Caki2 (cell line): ENCODE results near the gene SMG6. TPM values are rescaled to one million over a fixed set of nuclear protein-coding genes. Genes with fewer than 3 reads are reported as not detected.
"Not testable (repeated sequence)": the region's sequence is repeated elsewhere in the genome, so short reads cannot be mapped to it uniquely, and the experiment has no call there.

ENCODE experiments used
- DNase-seq: peaks from one replicate; pipeline ENCODE4 v3.0.0-alpha.2; 2015; ENCODE audit warnings: low read depth
- in situ Hi-C: cut with HindIII; loops from 2 replicates; pipeline ENCODE4 v1.10.0; 2016; ENCODE audit warnings: low sequenced_read_pairs, low pct_unique_long_range_greater_than_20kb, mixed read lengths
- total RNA-seq: library from RNA; depleted of rRNA; stranded (reverse); fragments of >200 nt; shearing (Covaris generic); gene quantifications from 2 replicates; pipeline ENCODE4 v1.2.3, GENCODE V29; 2014; ENCODE audit warnings: low replicate concordance

The SMG6 gene
- total RNA-seq, 1 experiment from 2014 or later, result 5.8 TPM

DNA sequence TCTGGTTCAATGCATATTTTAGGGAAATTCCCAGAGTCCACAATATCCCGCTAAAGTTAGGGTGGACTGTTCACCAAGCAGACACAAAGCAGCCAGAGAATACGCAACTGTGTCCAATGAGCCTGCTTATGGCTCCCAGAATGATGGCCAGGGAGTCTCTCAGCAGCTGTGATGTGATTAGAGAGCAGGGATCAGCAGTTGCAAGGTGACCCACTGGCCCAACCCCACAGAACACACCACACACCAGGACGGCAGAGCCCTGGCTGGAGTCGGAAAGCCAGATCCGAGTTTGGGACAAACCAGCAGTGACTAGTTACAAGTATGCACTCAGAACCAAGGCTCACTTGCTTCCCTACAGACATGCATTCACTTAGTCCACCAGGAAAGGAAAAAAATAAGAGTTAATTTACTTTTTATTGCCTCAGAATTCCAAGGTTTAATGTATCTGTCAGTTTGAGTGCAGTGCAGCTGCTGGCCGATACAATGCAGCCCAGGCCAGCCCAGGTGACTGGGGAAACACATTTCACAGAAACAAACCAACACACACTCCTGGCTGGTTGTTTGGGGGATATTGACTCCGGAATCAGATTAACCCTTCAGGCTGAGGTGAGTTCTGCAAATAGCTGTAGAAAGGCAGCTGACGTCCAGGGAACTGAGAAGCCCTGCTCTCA, 127.0 kb downstream of the SMG6 start:
- in situ Hi-C loops, result no loop called here
- DNase-seq, result no peak

- no peak for DNase-seq
- in situ Hi-C loops, result no loop called here
Measured at GRCh38 chr17:2175294-2175628, 128.3 kb downstream of the SMG6 start.

GRCh38 chr17:2174468-2175293, 128.9 kb downstream of the SMG6 start:
- in situ Hi-C loops, result no loop called here

GRCh38 chr17:2174014-2174413, 129.6 kb downstream of the SMG6 start:
- no peak for DNase-seq
- in situ Hi-C loops, result no loop called here

More at GRCh38 chr17:2174468-2175293, 128.9 kb downstream of the SMG6 start:
- DNase-seq, result no peak

GRCh38 chr17:2172999-2173398, 130.6 kb downstream of the SMG6 start:
- in situ Hi-C loops, result no loop called here
- DNase-seq, result no peak

DNA sequence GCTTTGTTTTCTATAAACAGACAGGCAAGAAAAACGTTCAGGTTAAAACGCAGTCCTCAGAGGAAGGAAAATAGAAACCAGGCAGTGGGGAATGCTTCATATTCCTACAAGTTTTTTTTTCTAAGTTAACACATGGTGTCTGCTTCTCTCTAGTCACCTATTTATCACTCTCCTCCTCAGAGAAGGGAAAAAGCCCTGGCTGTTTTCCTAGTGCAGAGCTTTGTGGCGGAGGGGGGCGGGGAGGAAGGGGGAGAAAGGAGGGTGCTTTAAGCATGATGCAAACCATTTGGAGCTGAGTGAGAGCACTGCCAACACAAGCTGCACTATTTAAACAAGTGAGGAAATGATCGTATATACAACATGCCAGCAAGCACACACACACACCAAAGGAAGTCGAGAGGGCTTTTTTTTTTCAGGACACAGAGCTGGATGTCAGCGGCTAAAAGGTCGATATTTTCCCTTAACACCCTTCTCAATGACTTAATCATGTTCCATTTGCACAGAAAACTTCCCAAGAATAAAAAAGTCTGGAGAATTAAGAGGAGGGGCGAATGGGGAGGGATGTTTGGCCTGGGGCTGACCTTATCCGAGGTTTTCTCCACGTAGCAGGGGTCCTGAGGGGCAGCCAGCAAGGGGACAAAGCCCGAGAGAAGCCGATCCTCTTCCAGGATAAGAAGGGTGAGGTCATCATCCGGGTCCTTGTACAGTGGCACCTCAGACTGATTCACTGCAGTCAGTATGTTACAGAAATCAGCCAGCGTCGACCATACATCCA, 131.3 kb downstream of the SMG6 start:
- in situ Hi-C loops, result no loop called here
- no peak for DNase-seq

DNA sequence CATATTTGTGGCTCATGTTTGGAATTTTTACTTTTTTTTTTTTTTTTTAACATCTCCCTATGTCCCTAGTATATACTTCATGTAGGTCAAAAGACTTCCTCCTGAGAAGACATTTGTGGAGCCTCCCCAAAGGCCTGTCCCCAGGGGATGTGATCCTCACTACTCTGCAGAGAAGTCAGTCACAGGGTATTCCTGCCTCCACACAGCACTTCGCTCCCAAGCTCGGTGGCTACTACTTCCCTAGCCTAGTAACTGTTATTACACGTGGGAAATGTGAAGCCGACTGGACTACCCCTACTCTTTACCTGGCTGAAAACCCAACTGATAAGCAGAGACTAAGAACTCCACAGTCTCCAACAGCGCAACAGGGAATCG, 131.9 kb downstream of the SMG6 start:
- in situ Hi-C loops, result no loop called here
- no peak for DNase-seq

GRCh38 chr17:2170023-2170422, 133.6 kb downstream of the SMG6 start:
- in situ Hi-C loops, result no loop called here
- no peak for DNase-seq

DNA sequence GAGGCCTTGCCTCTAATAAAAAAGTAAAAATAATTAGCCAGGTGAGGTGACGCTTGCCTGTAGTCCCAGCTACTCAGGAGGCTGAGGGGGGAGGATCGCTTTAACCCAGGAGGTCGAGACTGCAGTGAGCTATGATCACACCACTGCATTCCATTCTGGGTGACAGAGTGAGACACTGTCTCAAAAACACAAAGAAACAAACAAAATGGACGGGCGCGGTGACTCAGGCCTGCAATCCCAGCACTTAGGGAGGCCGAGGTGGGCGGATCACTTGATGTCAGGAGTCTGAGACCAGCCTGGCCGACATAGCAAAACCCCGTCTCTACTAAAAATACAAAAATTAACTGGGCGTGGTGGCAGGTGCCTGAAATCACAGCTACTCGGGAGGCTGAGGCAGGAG, 137.9 kb downstream of the SMG6 start:
- DNase-seq, in situ Hi-C loops: not testable (repeated sequence)

DNA sequence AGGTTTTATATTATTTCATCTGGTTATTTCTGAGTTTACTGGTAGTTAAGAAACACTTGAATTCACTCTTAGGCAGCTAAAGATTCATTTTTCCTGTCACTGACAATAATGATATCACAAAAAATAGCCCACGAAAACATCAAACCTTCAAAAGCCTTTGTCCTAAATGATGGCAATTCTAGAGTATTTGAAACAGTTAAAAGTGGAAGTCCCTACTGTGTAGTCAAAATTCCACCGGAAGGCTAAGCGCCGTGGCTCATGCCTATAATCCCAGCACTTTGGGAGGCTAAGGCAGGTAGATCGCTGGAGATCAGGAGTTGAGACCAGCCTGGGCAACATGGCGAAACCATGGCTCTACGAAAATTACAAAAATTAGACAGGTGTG, 145.2 kb downstream of the SMG6 start:
- no peak for DNase-seq
- in situ Hi-C loops, result no loop called here

DNA sequence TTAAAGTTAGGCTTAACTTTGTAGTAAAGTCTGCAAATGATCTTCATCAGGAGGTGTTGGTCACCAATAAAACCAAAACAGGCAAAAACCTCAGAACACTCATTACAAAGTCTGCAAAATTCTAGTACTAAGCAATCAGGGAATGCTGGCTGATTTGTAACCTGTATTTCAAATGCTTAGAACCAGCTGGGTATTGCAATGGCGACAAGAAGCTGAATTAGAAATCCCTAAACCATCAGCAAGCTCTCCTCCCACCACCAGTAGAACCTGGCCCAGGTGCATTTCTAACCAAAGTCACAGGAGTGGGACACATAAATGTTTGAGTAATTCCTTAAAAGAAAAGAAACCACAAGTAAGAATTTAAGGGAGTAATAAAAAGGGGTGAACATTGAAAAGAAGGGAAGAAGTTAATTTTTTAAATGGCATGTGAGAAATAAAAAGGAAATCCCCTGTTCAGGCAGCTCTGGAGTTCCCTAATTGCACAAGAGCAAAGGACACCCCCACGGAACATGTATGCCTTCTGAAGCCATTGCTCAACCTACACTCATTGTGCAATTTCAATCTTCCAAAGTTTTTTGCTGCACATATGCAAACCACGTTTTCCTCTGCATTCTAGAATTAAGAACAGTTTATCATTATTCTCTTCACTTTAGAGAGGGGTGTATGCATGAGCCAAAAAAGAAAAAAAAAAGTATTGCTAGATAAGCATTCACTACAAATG, 145.8 kb downstream of the SMG6 start:
- DNase-seq, result no peak
- in situ Hi-C loops, result no loop called here

GRCh38 chr17:2157081-2157480, 146.5 kb downstream of the SMG6 start:
- DNase-seq, result no peak
- in situ Hi-C loops, result no loop called here

GRCh38 chr17:2156666-2157065, 146.9 kb downstream of the SMG6 start:
- no peak for DNase-seq
- in situ Hi-C loops, result no loop called here

- no peak for DNase-seq
- in situ Hi-C loops, result no loop called here
Measured at GRCh38 chr17:2155573-2155972, 148.0 kb downstream of the SMG6 start.

GRCh38 chr17:2151358-2152033, 152.1 kb downstream of the SMG6 start:
- DNase-seq, result no peak

GRCh38 chr17:2150806-2151205, 152.8 kb downstream of the SMG6 start:
- DNase-seq, result no peak

More at GRCh38 chr17:2151358-2152033, 152.1 kb downstream of the SMG6 start:
- in situ Hi-C loops, result no loop called here

DNA sequence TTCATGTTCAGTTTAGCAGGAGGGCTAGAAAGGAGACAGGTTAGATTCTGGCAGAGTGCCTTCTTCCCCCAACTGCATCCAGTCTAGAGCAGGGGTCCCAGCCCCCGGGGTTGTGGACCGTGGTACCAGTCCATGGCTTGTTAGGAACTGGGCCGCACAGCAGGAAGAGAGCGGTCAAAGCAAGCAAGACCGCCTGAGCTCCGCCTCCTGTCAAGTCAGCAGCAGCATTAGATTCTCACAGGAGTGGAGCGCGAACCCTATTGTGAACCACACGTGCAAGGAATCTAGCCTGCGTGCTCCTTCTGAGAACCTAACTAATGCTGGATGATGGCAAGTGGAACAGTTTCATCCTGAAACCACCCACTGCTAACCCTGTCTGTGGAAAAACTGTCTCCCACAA, 153.7 kb downstream of the SMG6 start:
- in situ Hi-C loops, result no loop called here
- DNase-seq, result no peak

More at GRCh38 chr17:2150806-2151205, 152.8 kb downstream of the SMG6 start:
- in situ Hi-C loops, result no loop called here
